ENCODE results near the gene ISCA2. TPM values are rescaled to one million over a fixed set of nuclear protein-coding genes. Genes with fewer than 3 reads are reported as not detected.

Gene ISCA2
- total and polyA plus RNA-seq, 2 experiments from 2014 or later, result 21.5 to 80.2 TPM

DNA sequence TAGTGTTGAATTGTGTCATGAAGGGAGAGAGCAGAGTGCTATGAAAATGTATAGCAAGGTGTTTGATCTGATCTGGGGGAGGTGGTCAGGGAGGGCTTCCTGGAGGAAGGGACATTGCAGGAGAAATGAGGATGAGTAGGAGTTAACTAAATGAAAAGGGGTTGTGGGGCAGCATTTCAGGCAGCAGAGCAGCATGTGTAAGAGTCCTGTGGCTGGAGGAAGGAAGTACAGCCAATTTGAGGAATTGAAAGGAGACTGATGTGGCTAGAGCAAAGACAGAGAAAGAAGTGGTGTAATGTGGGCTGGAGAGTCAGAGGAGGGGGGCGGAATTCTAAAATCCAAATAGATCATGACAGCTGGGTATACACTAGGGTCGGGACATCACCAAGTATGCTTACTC is 21.0 kb upstream of the ISCA2 start:
- no peak overlapping the region for H3K4me3 ChIP-seq
- no peak overlapping the region for H2AFZ ChIP-seq
- 89% methylated on average over 2 of the region's 2 CpGs for WGBS (ENCODE audit: low lambda C conversion rate, missing lambda C conversion rate)
- no peaks in the 10 kb centered on the region for H3K9me2 ChIP-seq (replicated peaks; ENCODE audit: insufficient read depth)
- TF ChIP-seq EZH2 (IDR thresholded peaks at IDR 0.05; ENCODE audit: borderline replicate concordance) (no peak), EZH2phosphoT487 (IDR thresholded peaks at IDR 0.05; ENCODE audit: low read depth, severe bottlenecking, unreplicated experiment) (no peak)
- TF ChIP-seq, protein P1, sequence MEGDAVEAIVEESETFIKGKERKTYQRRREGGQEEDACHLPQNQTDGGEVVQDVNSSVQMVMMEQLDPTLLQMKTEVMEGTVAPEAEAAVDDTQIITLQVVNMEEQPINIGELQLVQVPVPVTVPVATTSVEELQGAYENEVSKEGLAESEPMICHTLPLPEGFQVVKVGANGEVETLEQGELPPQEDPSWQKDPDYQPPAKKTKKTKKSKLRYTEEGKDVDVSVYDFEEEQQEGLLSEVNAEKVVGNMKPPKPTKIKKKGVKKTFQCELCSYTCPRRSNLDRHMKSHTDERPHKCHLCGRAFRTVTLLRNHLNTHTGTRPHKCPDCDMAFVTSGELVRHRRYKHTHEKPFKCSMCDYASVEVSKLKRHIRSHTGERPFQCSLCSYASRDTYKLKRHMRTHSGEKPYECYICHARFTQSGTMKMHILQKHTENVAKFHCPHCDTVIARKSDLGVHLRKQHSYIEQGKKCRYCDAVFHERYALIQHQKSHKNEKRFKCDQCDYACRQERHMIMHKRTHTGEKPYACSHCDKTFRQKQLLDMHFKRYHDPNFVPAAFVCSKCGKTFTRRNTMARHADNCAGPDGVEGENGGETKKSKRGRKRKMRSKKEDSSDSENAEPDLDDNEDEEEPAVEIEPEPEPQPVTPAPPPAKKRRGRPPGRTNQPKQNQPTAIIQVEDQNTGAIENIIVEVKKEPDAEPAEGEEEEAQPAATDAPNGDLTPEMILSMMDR (IDR thresholded peaks at IDR 0.05; ENCODE audit: poor library complexity), result no peak
- no peaks in the 10 kb centered on the region for H3K36me3 ChIP-seq (replicated peaks; ENCODE audit: insufficient read depth, low read depth)
- no peak for DNase-seq (ENCODE audit: low spot score)
- H4K20me1 ChIP-seq (ENCODE audit: insufficient read depth, poor library complexity, severe bottlenecking), result no peaks in the 10 kb centered on the region
- H3K9me3 ChIP-seq (ENCODE audit: low read depth), result no peaks in the 10 kb centered on the region
- no peak overlapping the region for H3K27ac ChIP-seq
- H3K4me1 ChIP-seq (ENCODE audit: insufficient read depth), result no peaks in the 10 kb centered on the region
- no peaks in the 10 kb centered on the region for H3K79me2 ChIP-seq
- no peaks in the 10 kb centered on the region for H3K27me3 ChIP-seq
- no peak overlapping the region for H3K4me2 ChIP-seq

DNA sequence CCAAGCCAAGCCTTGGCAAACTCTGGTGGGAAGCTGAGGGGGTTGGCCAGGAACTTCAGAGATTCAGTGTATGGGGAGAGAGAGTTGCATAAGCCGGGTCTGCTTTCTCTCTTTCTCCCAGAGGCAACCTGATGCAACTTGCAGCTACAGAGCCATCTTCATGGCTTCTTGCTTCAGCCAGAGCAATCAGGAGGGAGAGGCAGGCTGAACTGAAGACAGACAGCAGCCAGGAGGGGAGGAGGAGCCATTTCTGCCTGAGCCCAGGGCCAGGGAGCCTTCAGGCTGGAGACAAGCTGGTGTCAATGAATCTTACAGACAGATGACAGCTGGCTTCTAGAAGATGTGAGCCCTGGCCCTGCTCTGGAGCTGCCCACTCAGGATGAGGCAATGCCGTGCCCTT is 19.2 kb upstream of the ISCA2 start:
- Histone ChIP-seq H3K4me3 (no peak overlapping the region), H2AFZ (no peak overlapping the region), H3K27ac (no peak overlapping the region), H3K36me3 (replicated peaks; ENCODE audit: insufficient read depth, low read depth) (no peaks in the 10 kb centered on the region), H4K20me1 (ENCODE audit: insufficient read depth, poor library complexity, severe bottlenecking) (no peaks in the 10 kb centered on the region), H3K4me1 (ENCODE audit: insufficient read depth) (no peaks in the 10 kb centered on the region), H3K9me2 (replicated peaks; ENCODE audit: insufficient read depth) (no peaks in the 10 kb centered on the region), H3K27me3 (no peaks in the 10 kb centered on the region), H3K9me3 (ENCODE audit: low read depth) (no peaks in the 10 kb centered on the region), H3K79me2 (no peaks in the 10 kb centered on the region), H3K4me2 (no peak overlapping the region)
- WGBS (ENCODE audit: low lambda C conversion rate, missing lambda C conversion rate), result 80% methylated on average over 2 of the region's 2 CpGs
- TF ChIP-seq, protein P1 (IDR thresholded peaks at IDR 0.05; ENCODE audit: poor library complexity), result no peak
- TF ChIP-seq EZH2phosphoT487 (IDR thresholded peaks at IDR 0.05; ENCODE audit: low read depth, severe bottlenecking, unreplicated experiment), result no peak
- no peak for TF ChIP-seq EZH2 (IDR thresholded peaks at IDR 0.05; ENCODE audit: borderline replicate concordance)
- peak; percentile 23 for DNase-seq (ENCODE audit: low spot score)

DNA sequence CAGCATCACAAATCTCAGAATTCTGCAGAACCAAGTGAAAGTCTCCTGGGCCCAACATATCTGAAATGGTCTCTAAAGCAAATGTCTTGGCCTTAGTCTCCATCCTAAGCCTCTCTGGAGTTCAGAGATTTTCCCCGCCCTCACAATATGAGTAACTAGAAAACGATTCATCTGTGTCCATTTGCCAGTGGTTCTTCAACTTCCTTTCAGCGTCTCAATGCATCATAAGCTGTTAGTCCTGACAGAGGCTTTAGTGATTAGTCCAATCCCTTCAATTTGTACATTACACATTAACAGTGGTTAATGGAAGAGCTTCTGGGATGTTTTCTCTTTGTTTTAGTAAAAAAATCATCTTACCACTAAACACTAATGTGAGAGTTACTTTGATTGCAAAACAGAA is 17.9 kb upstream of the ISCA2 start:
- Histone ChIP-seq H3K79me2 (no peaks in the 10 kb centered on the region), H4K20me1 (ENCODE audit: insufficient read depth, poor library complexity, severe bottlenecking) (no peaks in the 10 kb centered on the region), H3K9me2 (replicated peaks; ENCODE audit: insufficient read depth) (no peaks in the 10 kb centered on the region), H3K4me3 (no peak overlapping the region), H3K27me3 (no peaks in the 10 kb centered on the region), H3K36me3 (replicated peaks; ENCODE audit: insufficient read depth, low read depth) (no peaks in the 10 kb centered on the region), H3K27ac (no peak overlapping the region), H3K4me2 (no peak overlapping the region), H3K9me3 (ENCODE audit: low read depth) (no peaks in the 10 kb centered on the region), H2AFZ (no peak overlapping the region), H3K4me1 (ENCODE audit: insufficient read depth) (no peaks in the 10 kb centered on the region)
- WGBS (ENCODE audit: low lambda C conversion rate, missing lambda C conversion rate), result 74% methylated on average over 3 of the region's 3 CpGs
- TF ChIP-seq, protein P1 (IDR thresholded peaks at IDR 0.05; ENCODE audit: poor library complexity), result no peak
- TF ChIP-seq EZH2 (IDR thresholded peaks at IDR 0.05; ENCODE audit: borderline replicate concordance), result no peak
- no peak for TF ChIP-seq EZH2phosphoT487 (IDR thresholded peaks at IDR 0.05; ENCODE audit: low read depth, severe bottlenecking, unreplicated experiment)
- no peak for DNase-seq (ENCODE audit: low spot score)

DNA sequence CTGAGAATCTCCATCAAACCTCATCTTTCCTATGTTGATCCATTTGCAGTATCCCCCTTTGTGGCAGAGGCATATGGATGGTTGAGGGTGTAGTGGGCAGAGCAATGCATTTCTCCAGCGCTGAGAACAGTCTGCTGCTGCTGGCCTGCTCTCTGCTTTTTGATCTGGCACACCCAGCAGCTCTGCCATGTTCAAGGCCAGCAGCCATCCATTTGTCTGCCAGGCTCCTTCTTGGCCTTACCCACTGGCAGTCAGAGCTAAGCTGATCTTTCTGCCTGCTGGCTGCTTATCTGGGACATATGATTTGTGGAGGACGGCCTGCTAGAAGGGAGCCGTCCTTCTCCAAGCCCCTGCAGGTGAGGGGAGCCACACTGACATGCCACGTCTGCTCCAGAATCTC is 17.5 kb upstream of the ISCA2 start:
- no peak overlapping the region for H3K27ac ChIP-seq
- H3K9me2 ChIP-seq (replicated peaks; ENCODE audit: insufficient read depth), result no peaks in the 10 kb centered on the region
- TF ChIP-seq EZH2 (IDR thresholded peaks at IDR 0.05; ENCODE audit: borderline replicate concordance), result no peak
- TF ChIP-seq, protein P1 (IDR thresholded peaks at IDR 0.05; ENCODE audit: poor library complexity), result no peak
- no peak for TF ChIP-seq EZH2phosphoT487 (IDR thresholded peaks at IDR 0.05; ENCODE audit: low read depth, severe bottlenecking, unreplicated experiment)
- no peak overlapping the region for H3K4me2 ChIP-seq
- H3K27me3 ChIP-seq, result no peaks in the 10 kb centered on the region
- 95% methylated on average over 4 of the region's 4 CpGs for whole genome bisulfite sequencing (ENCODE audit: low lambda C conversion rate, missing lambda C conversion rate)
- H3K9me3 ChIP-seq (ENCODE audit: low read depth), result no peaks in the 10 kb centered on the region
- no peak for DNase-seq (ENCODE audit: low spot score)
- H3K4me1 ChIP-seq (ENCODE audit: insufficient read depth), result no peaks in the 10 kb centered on the region
- H3K36me3 ChIP-seq (replicated peaks; ENCODE audit: insufficient read depth, low read depth), result no peaks in the 10 kb centered on the region
- no peak overlapping the region for H2AFZ ChIP-seq
- H3K79me2 ChIP-seq, result no peaks in the 10 kb centered on the region
- no peaks in the 10 kb centered on the region for H4K20me1 ChIP-seq (ENCODE audit: insufficient read depth, poor library complexity, severe bottlenecking)
- no peak overlapping the region for H3K4me3 ChIP-seq

All from hepatocyte (in vitro differentiated cells).